Astrocyte (in vitro differentiated cells and primary cell): ENCODE results near the gene CLIC1.

ENCODE experiments used
- CTCF ChIP-seq: IDR thresholded peaks from 2 replicates; pipeline ENCODE4 v1.5.1; 2011; ENCODE audit warnings: low read depth, mild to moderate bottlenecking, inconsistent platforms, low read length, moderate library complexity; ENCODE audit not compliant: insufficient read depth
- EZH2 ChIP-seq: IDR thresholded peaks from 2 replicates; pipeline ENCODE4 v1.6.1; 2012; ENCODE audit warnings: mild to moderate bottlenecking, low read length, inconsistent platforms; ENCODE audit not compliant: insufficient read depth

- TF ChIP-seq EZH2: no peak
- no peak for TF ChIP-seq CTCF
These were observed 16.0 kb downstream of the CLIC1 start for GRCh38 chr6:31720196-31720770.
